SK-N-SH (cell line): ENCODE results near the gene ANO4. TPM values are rescaled to one million over a fixed set of nuclear protein-coding genes. Genes with fewer than 3 reads are reported as not detected.

Experiments used
- CTCF ChIA-PET: fragments of 300-600, 350-600 bp; formaldehyde crosslinking; extraction: SDS; loops from one replicate; lab custom pipeline; 2021; lab: Yijun Ruan, JAX
- POLR2A ChIA-PET: fragments of 350-600 bp; sonication (Branson Sonifier 250); formaldehyde crosslinking; extraction: SDS; loops from one replicate; lab custom pipeline; 2020; ENCODE audit warnings: antibody characterized with exemption, inconsistent platforms; lab: Yijun Ruan, JAX
- DNase-seq: peaks from one replicate; pipeline ENCODE4 v3.0.0; 2012
- H2AFZ ChIP-seq: fragments of 200-600 bp; sonication (generic); 2 replicates; pipeline ENCODE4 v1.8.1; 2016; ENCODE audit warnings: antibody characterized with exemption, mild to moderate bottlenecking, low read depth
- H3F3A ChIP-seq: fragments of 200-600 bp; sonication (generic); replicated peaks from 2 replicates; pipeline ENCODE3; 2016; ENCODE audit warnings: antibody characterized with exemption, mild to moderate bottlenecking; ENCODE audit not compliant: insufficient read depth
- H3K27ac ChIP-seq, 2 experiments: fragments of 200-500 bp in 1 of 2; fragments of 200-600 bp in 1 of 2; sonication (Bioruptor generic) in 1 of 2; sonication (generic), shearing (Covaris generic) in 1 of 2; 2 replicates each; pipeline versions ENCODE4 v1.5.1 to v1.6.1; 2014 to 2016; ENCODE audit warnings: low read depth in 2 of 2, inconsistent platforms in 1 of 2, low read length in 1 of 2, mild to moderate bottlenecking in 1 of 2, mixed read lengths in 1 of 2
- H3K27me3 ChIP-seq: fragments of 200-600 bp; sonication (generic), shearing (Covaris generic); 2 replicates; pipeline ENCODE4 v1.6.1; 2016; ENCODE audit warnings: mixed run types; ENCODE audit not compliant: insufficient read depth
- H3K36me3 ChIP-seq, 2 experiments: fragments of 200-500 bp in 1 of 2; fragments of 200-600 bp in 1 of 2; sonication (Bioruptor generic) in 1 of 2; sonication (generic) in 1 of 2; replicated peaks in 1 of 2; 2 replicates each; pipeline versions ENCODE3 to v1.5.1; 2014 to 2016; ENCODE audit warnings: low read length in 1 of 2, mild to moderate bottlenecking in 1 of 2; ENCODE audit not compliant: insufficient read depth in 2 of 2, control insufficient read depth in 1 of 2
- H3K4me1 ChIP-seq, 2 experiments: fragments of 200-500 bp in 1 of 2; fragments of 200-600 bp in 1 of 2; sonication (Bioruptor generic) in 1 of 2; sonication (generic), shearing (Covaris generic) in 1 of 2; 2 replicates each; pipeline versions ENCODE4 v1.5.1 to v1.6.1; 2014 to 2016; ENCODE audit warnings: low read depth in 1 of 2, low read length in 1 of 2, mixed run types in 1 of 2; ENCODE audit not compliant: insufficient read depth in 2 of 2, control insufficient read depth in 1 of 2
- H3K4me2 ChIP-seq: fragments of 200-600 bp; sonication (generic), shearing (Covaris generic); 2 replicates; pipeline ENCODE4 v1.6.1; 2017; ENCODE audit warnings: mixed run types
- H3K4me3 ChIP-seq, 2 experiments: fragments of 200-500 bp in 1 of 2; fragments of 200-600 bp in 1 of 2; sonication (Bioruptor generic) in 1 of 2; sonication (generic), shearing (Covaris generic) in 1 of 2; 2 replicates each; pipeline versions ENCODE4 v1.5.1 to v1.8.1; 2014 to 2016; ENCODE audit warnings: low read depth in 2 of 2, inconsistent platforms in 1 of 2, low read length in 1 of 2, mild to moderate bottlenecking in 1 of 2, mixed read lengths in 1 of 2, moderate library complexity in 1 of 2
- H3K79me2 ChIP-seq: fragments of 200-600 bp; sonication (generic); 2 replicates; pipeline ENCODE4 v1.8.1; 2017; ENCODE audit warnings: mild to moderate bottlenecking; ENCODE audit not compliant: insufficient read depth
- H3K9ac ChIP-seq: fragments of 200-600 bp; sonication (generic); 2 replicates; pipeline ENCODE4 v1.6.1; 2017; ENCODE audit warnings: mixed run types
- H3K9me2 ChIP-seq: fragments of 200-600 bp; sonication (generic); 2 replicates; pipeline ENCODE4 v1.6.1; 2017; ENCODE audit warnings: mixed run types
- H3K9me3 ChIP-seq: fragments of 200-600 bp; sonication (generic); 2 replicates; pipeline ENCODE4 v1.6.1; 2017; ENCODE audit warnings: mixed run types, mild to moderate bottlenecking, moderate library complexity
- H4K20me1 ChIP-seq: fragments of 200-600 bp; sonication (generic); 2 replicates; pipeline ENCODE4 v1.6.1; 2017; ENCODE audit warnings: mild to moderate bottlenecking, mixed run types; ENCODE audit not compliant: insufficient read depth
- CTCF ChIP-seq: fragments of 200-600 bp; sonication (generic); IDR thresholded peaks from 2 replicates; pipeline ENCODE4 v1.6.1; 2017; ENCODE audit warnings: antibody characterized with exemption, mild to moderate bottlenecking, moderate library complexity
- ELF1 ChIP-seq: IDR thresholded peaks from 2 replicates; pipeline ENCODE4 v1.4.0; 2012
- EP300 ChIP-seq, 2 experiments: IDR thresholded peaks; 2 replicates each; pipeline versions ENCODE4 v1.4.0 to v1.6.1; 2012; ENCODE audit warnings: borderline replicate concordance in 1 of 2, low read depth in 1 of 2, low read length in 1 of 2
- FOSL2 ChIP-seq: IDR thresholded peaks from 2 replicates; pipeline ENCODE4 v1.4.0; 2012; ENCODE audit warnings: low read depth, mild to moderate bottlenecking, moderate library complexity, borderline replicate concordance
- FOXJ3 ChIP-seq: sonication (generic); formaldehyde crosslinking; IDR thresholded peaks from 2 replicates; pipeline ENCODE4 v1.5.1; 2020; ENCODE audit warnings: mild to moderate bottlenecking, missing genetic modification reagents
- FOXM1 ChIP-seq: IDR thresholded peaks from 2 replicates; pipeline ENCODE4 v1.4.0; 2012; ENCODE audit warnings: low read depth, mild to moderate bottlenecking
- GABPA ChIP-seq: IDR thresholded peaks from 2 replicates; pipeline ENCODE4 v1.4.0; 2012; ENCODE audit warnings: low read depth, mild to moderate bottlenecking
- GATA2 ChIP-seq: sonication (generic); formaldehyde crosslinking; IDR thresholded peaks from 2 replicates; pipeline ENCODE4 v1.5.0; 2020; ENCODE audit warnings: mild to moderate bottlenecking, missing genetic modification reagents
- JUND ChIP-seq: IDR thresholded peaks from 2 replicates; pipeline ENCODE4 v1.4.0; 2012
- MXI1 ChIP-seq: IDR thresholded peaks from 2 replicates; pipeline ENCODE4 v1.6.1; 2012; ENCODE audit warnings: mild to moderate bottlenecking, low read depth, low read length, improper control_type of control experiment
- POLR2AphosphoS5 ChIP-seq: IDR thresholded peaks from 2 replicates; pipeline ENCODE4 v1.6.1; 2012; ENCODE audit warnings: low read depth, low read length
- RFX5 ChIP-seq: IDR thresholded peaks from 2 replicates; pipeline ENCODE4 v1.6.1; 2012; ENCODE audit warnings: mild to moderate bottlenecking, improper control_type of control experiment, low read length
- TAF1 ChIP-seq: IDR thresholded peaks from 2 replicates; pipeline ENCODE4 v1.6.1; 2012; ENCODE audit warnings: low read depth, mild to moderate bottlenecking, low read length, moderate library complexity, borderline replicate concordance
- YY1 ChIP-seq: IDR thresholded peaks from 2 replicates; pipeline ENCODE4 v1.4.0; 2012; ENCODE audit warnings: low read depth, mild to moderate bottlenecking
- ZBTB33 ChIP-seq: IDR thresholded peaks from 2 replicates; pipeline ENCODE4 v1.4.0; 2012; ENCODE audit warnings: low read depth, borderline replicate concordance
- WGBS: methylation state at CpG from one replicate; pipeline ENCODE4 v1.1.6; 2017; ENCODE audit warnings: low lambda C conversion rate; 5-methylcytosine and 5-hydroxymethylcytosine counted together
- polyA plus RNA-seq, 3 experiments: library from polyadenylated mRNA; depleted of rRNA; stranded (reverse); fragments of >200 nt; gene quantifications; 2 replicates each; pipeline ENCODE4 v1.2.3, GENCODE V29; 2012
- TF ChIP-seq, protein P1 (sequence below): IDR thresholded peaks from 2 replicates; pipeline ENCODE4 v1.4.0; 2012; ENCODE audit warnings: low read depth

Gene ANO4
- polyA plus RNA-seq, 1 of the 3 experiments (the other 2 are of a cell fraction), result 9.4 TPM

GRCh38 chr12:100991102-100991501 lies 196.5 kb downstream of the ANO4 start (continued):
- TF ChIP-seq FOXM1, result no peak
- TF ChIP-seq YY1, result no peak
- TF ChIP-seq GABPA, result no peak
- no peak for TF ChIP-seq GATA2 (CRISPR knock-in tag)
- no peak for TF ChIP-seq JUND
- TF ChIP-seq, protein P1, sequence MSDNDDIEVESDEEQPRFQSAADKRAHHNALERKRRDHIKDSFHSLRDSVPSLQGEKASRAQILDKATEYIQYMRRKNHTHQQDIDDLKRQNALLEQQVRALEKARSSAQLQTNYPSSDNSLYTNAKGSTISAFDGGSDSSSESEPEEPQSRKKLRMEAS, result no peak
- TF ChIP-seq FOSL2, result no peak

GRCh38 chr12:100992194-100992593 lies 197.6 kb downstream of the ANO4 start:
- Histone ChIP-seq H3K4me1 (peaks cover 0 to 10% of the 10 kb centered on the region in 2 experiments; a peak in 2 of 4 replicates), H3K79me2 (no peaks in the 10 kb centered on the region), H3K9me2 (no peaks in the 10 kb centered on the region), H3K9me3 (no peaks in the 10 kb centered on the region), H3K4me2 (no peak overlapping the region), H2AFZ (no peak overlapping the region), H4K20me1 (no peaks in the 10 kb centered on the region), H3K27ac (no peak overlapping the region), H3K36me3 (no peaks in the 10 kb centered on the region), H3K4me3 (no peak overlapping the region), H3K9ac (no peak overlapping the region), H3K27me3 (no peaks in the 10 kb centered on the region), H3F3A (no peaks in the 10 kb centered on the region)
- ChIA-PET POLR2A (no interaction called here), CTCF (interaction anchor here (1.3 kb wide), 1 partner anchor 12 kb away, joined by 3 read pairs; no protein-coding TSS in a partner anchor)
- DNase-seq, result no peak
- WGBS, result 90% methylated on average over 1 of the region's 1 CpG
- TF ChIP-seq GABPA (no peak), RFX5 (no peak), POLR2AphosphoS5 (no peak), EP300 (IDR thresholded peaks at IDR 0.05; ENCODE audit: borderline replicate concordance in 1 of 2, low read depth in 1 of 2, low read length in 1 of 2) (no peak), ELF1 (no peak), ZBTB33 (no peak), FOXJ3 (CRISPR knock-in tag) (no peak), TAF1 (no peak), MXI1 (no peak)
- TF ChIP-seq, protein P1, result no peak

DNA sequence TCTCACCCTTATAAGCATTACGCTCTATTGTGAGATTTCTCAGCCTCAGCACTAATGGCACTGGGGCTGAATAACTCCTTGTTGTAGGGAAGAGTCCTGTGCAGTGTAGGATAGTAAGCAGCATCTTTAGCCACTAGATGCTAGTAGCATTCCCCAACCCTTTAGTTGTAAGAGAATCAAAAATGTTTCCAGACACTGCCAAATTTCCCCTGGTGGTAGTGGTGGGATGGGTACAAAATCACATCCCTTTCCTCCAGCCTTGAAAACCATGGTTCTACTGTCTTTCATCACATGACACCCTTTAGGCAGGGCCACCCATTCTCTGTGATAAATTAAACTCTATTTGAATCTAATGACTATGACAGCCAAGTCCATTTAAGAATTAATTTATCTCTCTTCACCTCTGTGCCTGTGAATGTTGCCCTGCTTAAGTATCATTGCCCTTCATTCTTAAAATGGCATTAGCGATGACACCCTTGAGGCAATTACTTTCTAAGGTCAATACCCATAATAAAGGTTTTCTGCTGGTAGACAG lies 199.4 kb downstream of the ANO4 start:
- Histone ChIP-seq H3K27ac (no peak overlapping the region), H3K9me3 (no peaks in the 10 kb centered on the region), H3K4me1 (no peaks in the 10 kb centered on the region), H2AFZ (no peak overlapping the region), H3K9ac (no peak overlapping the region), H3K79me2 (no peaks in the 10 kb centered on the region), H3F3A (no peaks in the 10 kb centered on the region), H3K36me3 (no peaks in the 10 kb centered on the region), H3K27me3 (no peaks in the 10 kb centered on the region), H3K9me2 (no peaks in the 10 kb centered on the region), H4K20me1 (no peaks in the 10 kb centered on the region), H3K4me2 (no peak overlapping the region), H3K4me3 (no peak overlapping the region)
- ChIA-PET CTCF (no interaction called here), POLR2A (no interaction called here)
- DNase-seq, result no peak
- WGBS, result 70% methylated on average over 2 of the region's 2 CpGs
- TF ChIP-seq ZBTB33 (no peak), CTCF (peak; percentile 18; the same call in 1 of the 2 replicates)
